Smooth muscle cell (in vitro differentiated cells): ENCODE results near the gene ABCG1. TPM values are rescaled to one million over a fixed set of nuclear protein-coding genes. Genes with fewer than 3 reads are reported as not detected.

Experiments
- DNase-seq: peaks from one replicate; lab custom pipeline; 2025; ENCODE audit not compliant: unreplicated experiment; lab: John Stamatoyannopoulos, UW
- H2AFZ ChIP-seq: fragments of 200-600 bp; sonication (generic); 2 replicates; pipeline ENCODE4 v1.6.0; 2016; ENCODE audit warnings: antibody characterized with exemption, low read depth, mild to moderate bottlenecking
- H3F3A ChIP-seq: fragments of 200-600 bp; sonication (generic); 2 replicates; pipeline ENCODE4 v1.6.0; 2017; ENCODE audit warnings: antibody characterized with exemption, low read depth
- H3K27ac ChIP-seq: fragments of 200-600 bp; sonication (generic); 2 replicates; pipeline ENCODE4 v1.5.1; 2016; ENCODE audit warnings: low read depth, mild to moderate bottlenecking
- H3K27me3 ChIP-seq: fragments of 200-600 bp; sonication (generic); 2 replicates; pipeline ENCODE4 v1.6.1; 2016; ENCODE audit warnings: low read depth, mild to moderate bottlenecking
- H3K36me3 ChIP-seq: fragments of 200-600 bp; sonication (generic); 2 replicates; pipeline ENCODE4 v1.5.1; 2016; ENCODE audit warnings: low read depth
- H3K4me1 ChIP-seq: fragments of 200-600 bp; sonication (generic); 2 replicates; pipeline ENCODE4 v1.5.1; 2016; ENCODE audit warnings: low read depth
- H3K4me2 ChIP-seq: fragments of 200-600 bp; sonication (generic); 2 replicates; pipeline ENCODE4 v1.6.0; 2016; ENCODE audit warnings: mild to moderate bottlenecking
- H3K4me3 ChIP-seq: fragments of 200-600 bp; sonication (generic); 2 replicates; pipeline ENCODE4 v1.5.1; 2016; ENCODE audit warnings: mild to moderate bottlenecking
- H3K79me2 ChIP-seq: fragments of 200-600 bp; sonication (generic); 2 replicates; pipeline ENCODE4 v1.6.0; 2016; ENCODE audit warnings: low read depth, mild to moderate bottlenecking
- H3K9ac ChIP-seq: fragments of 200-600 bp; sonication (generic); 2 replicates; pipeline ENCODE4 v1.6.0; 2016; ENCODE audit warnings: low read depth
- H3K9me3 ChIP-seq: fragments of 200-600 bp; sonication (generic); replicated peaks from 2 replicates; pipeline ENCODE4 v1.5.1; 2016; ENCODE audit warnings: low read depth
- H4K20me1 ChIP-seq: fragments of 200-600 bp; sonication (generic); 2 replicates; pipeline ENCODE4 v1.6.0; 2016; ENCODE audit warnings: low read depth
- WGBS: methylation state at CpG from one replicate; pipeline ENCODE4 v1.1.7; 2016; ENCODE audit warnings: low lambda C conversion rate; 5-methylcytosine and 5-hydroxymethylcytosine counted together
- polyA plus RNA-seq: library from polyadenylated mRNA; unstranded; fragments of >200 nt; fragmentation: Nextera tagmentation; extraction: Ambion mirVana; gene quantifications from 2 replicates; pipeline ENCODE4 v1.2.1, GENCODE V29; 2016
- total RNA-seq: library from RNA; depleted of rRNA; stranded (reverse); fragments of >200 nt; gene quantifications from 2 replicates; pipeline ENCODE4 v1.2.3, GENCODE V29; 2014
- TF ChIP-seq, protein P1 (sequence below): fragments of 200-600 bp; sonication (generic); IDR thresholded peaks from 2 replicates; pipeline ENCODE4 v1.5.1; 2017; ENCODE audit warnings: borderline replicate concordance, mild to moderate bottlenecking, antibody characterized with exemption; ENCODE audit not compliant: insufficient read depth, poor library complexity, severe bottlenecking

ABCG1 gene
- total and polyA plus RNA-seq, 2 experiments from 2014 or later: 0.55 to 2.9 TPM

DNA sequence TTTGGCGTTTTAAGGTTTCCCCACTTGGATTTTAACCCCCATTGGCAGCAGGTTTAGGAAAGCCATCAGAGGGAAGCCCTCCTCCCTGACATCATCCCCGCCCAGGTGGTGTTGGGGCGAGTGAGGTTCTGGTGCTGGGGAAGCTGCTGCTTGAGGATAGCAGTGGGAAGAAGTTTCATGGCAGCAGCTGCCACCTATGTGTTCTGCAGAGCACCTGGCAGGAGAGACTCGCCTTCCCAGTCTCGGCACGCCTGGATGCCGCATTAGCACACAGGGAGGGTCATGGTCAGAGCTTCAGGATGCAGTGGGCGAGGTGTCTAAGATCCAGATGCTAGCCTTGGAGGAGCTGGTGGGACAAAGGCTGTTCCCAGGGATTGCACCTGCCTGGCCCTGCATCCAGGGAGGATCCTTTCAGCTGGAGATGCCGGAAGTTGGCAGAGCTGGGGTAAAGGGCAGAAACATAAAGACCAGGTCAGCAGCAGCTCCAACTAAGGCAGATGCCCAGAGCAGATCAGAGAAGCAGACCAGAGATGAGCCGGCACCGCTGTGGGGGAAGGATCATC lies 33.9 kb downstream of the ABCG1 start:
- WGBS: 92% methylated on average over 11 of the region's 11 CpGs
- Histone ChIP-seq H3K36me3 (no peaks in the 10 kb centered on the region), H4K20me1 (no peaks in the 10 kb centered on the region), H3K4me3 (no peak overlapping the region), H3K79me2 (no peaks in the 10 kb centered on the region), H3K9ac (no peak overlapping the region), H3K4me1 (no peaks in the 10 kb centered on the region), H3K4me2 (no peak overlapping the region), H3K27ac (no peak overlapping the region), H3K9me3 (no peaks in the 10 kb centered on the region), H3F3A (no peaks in the 10 kb centered on the region), H2AFZ (no peak overlapping the region), H3K27me3 (peaks cover 11% of the 10 kb centered on the region)
- no peak for DNase-seq
- TF ChIP-seq, protein P1, sequence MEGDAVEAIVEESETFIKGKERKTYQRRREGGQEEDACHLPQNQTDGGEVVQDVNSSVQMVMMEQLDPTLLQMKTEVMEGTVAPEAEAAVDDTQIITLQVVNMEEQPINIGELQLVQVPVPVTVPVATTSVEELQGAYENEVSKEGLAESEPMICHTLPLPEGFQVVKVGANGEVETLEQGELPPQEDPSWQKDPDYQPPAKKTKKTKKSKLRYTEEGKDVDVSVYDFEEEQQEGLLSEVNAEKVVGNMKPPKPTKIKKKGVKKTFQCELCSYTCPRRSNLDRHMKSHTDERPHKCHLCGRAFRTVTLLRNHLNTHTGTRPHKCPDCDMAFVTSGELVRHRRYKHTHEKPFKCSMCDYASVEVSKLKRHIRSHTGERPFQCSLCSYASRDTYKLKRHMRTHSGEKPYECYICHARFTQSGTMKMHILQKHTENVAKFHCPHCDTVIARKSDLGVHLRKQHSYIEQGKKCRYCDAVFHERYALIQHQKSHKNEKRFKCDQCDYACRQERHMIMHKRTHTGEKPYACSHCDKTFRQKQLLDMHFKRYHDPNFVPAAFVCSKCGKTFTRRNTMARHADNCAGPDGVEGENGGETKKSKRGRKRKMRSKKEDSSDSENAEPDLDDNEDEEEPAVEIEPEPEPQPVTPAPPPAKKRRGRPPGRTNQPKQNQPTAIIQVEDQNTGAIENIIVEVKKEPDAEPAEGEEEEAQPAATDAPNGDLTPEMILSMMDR: no peak

DNA sequence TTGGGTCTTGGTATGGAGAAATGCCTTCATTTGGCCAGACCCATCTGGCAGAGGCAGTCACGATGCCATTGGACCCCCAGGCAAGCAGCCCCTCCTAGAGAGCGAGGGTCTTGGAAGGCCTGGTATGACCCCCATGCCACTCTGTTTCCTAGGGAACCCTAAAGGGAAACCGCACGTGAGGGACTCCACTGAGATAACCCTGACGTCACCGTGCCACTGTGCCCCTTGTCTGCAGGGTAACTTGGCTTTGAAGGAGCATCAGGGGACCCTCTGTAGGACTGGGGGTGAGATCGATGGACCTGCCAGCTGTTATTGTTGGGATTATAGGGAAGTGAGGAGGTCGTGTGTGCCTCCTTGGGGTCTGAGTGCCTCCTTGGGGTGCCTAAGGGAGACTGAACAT lies 34.5 kb downstream of the ABCG1 start:
- Histone ChIP-seq H3K4me2 (no peak overlapping the region), H3K4me3 (no peak overlapping the region), H2AFZ (no peak overlapping the region), H3K9ac (no peak overlapping the region), H3K79me2 (no peaks in the 10 kb centered on the region), H3K4me1 (no peaks in the 10 kb centered on the region), H3K9me3 (no peaks in the 10 kb centered on the region), H4K20me1 (no peaks in the 10 kb centered on the region), H3F3A (no peaks in the 10 kb centered on the region), H3K27me3 (peaks cover 11% of the 10 kb centered on the region), H3K27ac (no peak overlapping the region), H3K36me3 (no peaks in the 10 kb centered on the region)
- no peak for DNase-seq
- 87% methylated on average over 8 of the region's 8 CpGs for WGBS
- TF ChIP-seq, protein P1: no peak

DNA sequence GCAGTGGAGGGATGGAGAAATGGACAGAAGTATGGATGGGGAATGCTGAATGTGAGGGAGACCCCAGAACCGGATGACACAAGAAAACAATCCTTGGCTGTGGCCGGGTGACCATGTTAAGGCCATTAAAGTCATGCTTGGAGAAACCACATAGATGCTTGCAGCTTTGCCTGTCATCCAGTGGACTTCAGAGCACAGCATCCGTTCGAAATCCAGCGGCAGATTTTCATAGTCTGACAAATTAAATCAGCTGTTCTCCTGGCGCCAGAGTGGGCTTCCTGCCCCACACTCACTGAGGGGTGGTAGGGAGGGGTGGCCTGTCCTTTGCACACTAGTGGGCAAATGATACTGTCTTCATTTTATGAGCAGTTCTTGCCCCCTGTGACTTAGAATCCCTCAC lies 35.1 kb downstream of the ABCG1 start:
- Histone ChIP-seq H3K9ac (no peak overlapping the region), H3K9me3 (no peaks in the 10 kb centered on the region), H3K27ac (no peak overlapping the region), H3K27me3 (peaks cover 11% of the 10 kb centered on the region), H3K4me1 (no peaks in the 10 kb centered on the region), H3K36me3 (no peaks in the 10 kb centered on the region), H3K4me2 (no peak overlapping the region), H3K79me2 (no peaks in the 10 kb centered on the region), H3F3A (no peaks in the 10 kb centered on the region), H4K20me1 (no peaks in the 10 kb centered on the region), H3K4me3 (no peak overlapping the region), H2AFZ (no peak overlapping the region)
- TF ChIP-seq, protein P1: no peak
- no peak for DNase-seq
- WGBS: 89% methylated on average over 6 of the region's 6 CpGs
